GM12892 (cell line): ENCODE data around the gene COA1.
A peak's percentile ranks its signal among the peaks of the same experiment; 100 is the strongest.
"Not testable (repeated sequence)": the region's sequence is repeated elsewhere in the genome, so short reads cannot be mapped to it uniquely, and the experiment has no call there.

ENCODE experiments used
- DNase-seq: peaks from one replicate; pipeline ENCODE4 v3.0.0; 2011; ENCODE audit not compliant: insufficient read length
- FAIRE-seq: peaks from 2 replicates; lab custom pipeline; 2011; peaks lifted over from hg19 to GRCh38; lab: Jason Lieb, UNC
- POLR2A ChIP-seq: IDR thresholded peaks from 2 replicates; pipeline ENCODE4 v1.6.1; 2011; ENCODE audit warnings: low read depth, low read length, control low read depth
- POLR2AphosphoS5 ChIP-seq: IDR thresholded peaks from 2 replicates; pipeline ENCODE4 v1.6.1; 2011; ENCODE audit warnings: low read depth, low read length, control low read depth
- TAF1 ChIP-seq: IDR thresholded peaks from 2 replicates; pipeline ENCODE4 v1.6.1; 2011; ENCODE audit warnings: low read depth, mild to moderate bottlenecking, control low read depth, low read length, borderline replicate concordance

The COA1 gene

DNA sequence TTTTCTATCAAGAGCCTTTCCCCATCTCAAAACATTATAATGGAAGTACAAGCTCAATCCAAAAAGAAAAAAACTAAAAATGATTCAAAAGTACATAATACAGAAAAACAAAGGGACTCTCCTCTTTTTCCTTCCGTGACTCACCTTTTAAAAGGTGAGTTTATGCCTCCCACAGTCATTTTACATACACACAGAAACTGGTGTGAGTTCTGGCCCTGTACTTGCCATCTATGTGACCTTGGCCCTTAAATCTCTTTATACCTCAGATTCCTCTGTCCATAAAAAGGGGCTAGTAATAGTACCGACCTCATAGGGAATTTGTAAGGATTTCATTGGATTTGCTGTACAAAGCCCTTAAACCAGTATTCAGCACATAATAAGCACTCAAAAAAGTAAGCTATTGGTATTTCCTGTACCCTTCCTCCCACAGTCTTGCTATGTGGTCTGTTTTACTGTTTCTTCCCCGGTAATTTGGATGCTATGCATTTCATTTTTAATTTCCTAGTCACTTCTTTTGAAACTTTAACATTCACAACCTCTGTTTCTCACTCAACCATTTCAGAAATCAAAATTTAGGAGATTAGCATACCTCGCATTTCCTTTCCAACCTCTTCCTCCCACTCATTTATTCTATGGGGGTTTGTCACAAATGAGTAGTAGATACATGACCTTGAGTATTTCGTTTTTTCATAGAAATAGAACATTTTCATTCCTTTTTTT is 107.4 kb downstream of the COA1 start:
- no peak for FAIRE-seq
- no peak for TF ChIP-seq TAF1
- no peak; the same call in 1 of the 2 replicates for TF ChIP-seq POLR2AphosphoS5
- no peak for DNase-seq

DNA sequence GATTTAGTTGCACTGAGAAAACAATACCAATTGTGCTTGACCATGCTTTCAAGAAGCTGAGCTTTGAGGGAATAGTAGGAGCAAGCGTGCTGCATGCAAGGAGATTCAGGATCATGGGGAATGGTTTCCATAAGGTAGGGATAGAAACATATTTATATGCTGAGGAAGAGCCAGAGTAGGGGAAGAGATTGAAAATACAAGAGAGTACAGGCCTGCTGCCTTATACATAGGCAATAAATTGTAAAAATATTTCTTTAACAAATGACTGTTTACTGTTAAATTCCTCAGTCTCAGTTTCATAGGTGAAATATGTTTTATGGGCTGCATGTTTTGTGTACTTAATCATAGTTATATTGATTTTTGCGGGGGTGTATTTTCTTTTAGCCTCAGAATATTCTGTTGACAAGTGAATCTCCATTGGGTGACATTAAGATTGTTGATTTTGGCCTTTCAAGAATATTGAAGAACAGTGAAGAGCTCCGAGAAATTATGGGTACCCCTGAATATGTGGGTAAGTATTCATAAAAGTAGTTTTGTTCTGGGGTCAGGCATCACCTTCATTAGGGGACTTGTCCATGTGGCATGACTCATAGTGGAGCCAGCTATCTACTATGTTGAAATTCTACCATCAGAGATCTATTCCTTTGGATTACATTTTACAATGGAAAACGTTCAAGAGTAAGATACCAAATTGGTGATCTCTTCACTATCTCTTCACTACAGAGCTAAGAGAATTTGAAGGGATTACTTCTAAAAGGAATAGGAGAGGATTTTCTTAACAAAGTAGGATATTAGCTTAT is 109.9 kb downstream of the COA1 start:
- no peak for FAIRE-seq
- no peak; the same call in 1 of the 2 replicates for TF ChIP-seq POLR2A
- peak; percentile 27; the same call in 1 of the 2 replicates for TF ChIP-seq POLR2AphosphoS5
- TF ChIP-seq TAF1, result no peak
- DNase-seq, result no peak

- DNase-seq, result no peak
- TF ChIP-seq POLR2AphosphoS5 (peak; percentile 77), POLR2A (peak; percentile 61), TAF1 (no peak)
- FAIRE-seq, result no peak
These were observed 111.2 kb downstream of the COA1 start for GRCh38 chr7:43618073-43618472.

DNA sequence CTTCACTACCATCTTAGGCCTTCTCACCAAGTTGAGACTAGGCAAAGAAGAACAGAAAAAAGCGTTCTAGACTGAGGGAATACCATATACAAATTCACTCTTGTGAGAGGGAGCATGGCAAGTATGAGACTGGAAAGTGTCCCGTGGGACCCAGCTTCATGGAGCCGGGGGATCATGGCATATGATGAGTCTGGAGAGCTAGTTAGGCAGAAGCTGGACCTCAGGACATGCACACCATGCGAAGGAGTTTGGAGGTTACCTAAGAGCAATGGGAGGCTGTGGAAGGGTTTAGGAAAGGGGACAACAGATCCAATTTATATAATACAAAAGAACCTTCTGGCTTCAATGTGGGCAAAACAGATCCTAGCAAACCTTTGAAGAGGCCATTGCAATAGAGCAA is 112.3 kb downstream of the COA1 start:
- FAIRE-seq (no peak), DNase-seq (no peak)
- TF ChIP-seq TAF1, result no peak
- TF ChIP-seq POLR2A, result no peak; the same call in 1 of the 2 replicates
- TF ChIP-seq POLR2AphosphoS5, result no peak; the same call in 1 of the 2 replicates

DNA sequence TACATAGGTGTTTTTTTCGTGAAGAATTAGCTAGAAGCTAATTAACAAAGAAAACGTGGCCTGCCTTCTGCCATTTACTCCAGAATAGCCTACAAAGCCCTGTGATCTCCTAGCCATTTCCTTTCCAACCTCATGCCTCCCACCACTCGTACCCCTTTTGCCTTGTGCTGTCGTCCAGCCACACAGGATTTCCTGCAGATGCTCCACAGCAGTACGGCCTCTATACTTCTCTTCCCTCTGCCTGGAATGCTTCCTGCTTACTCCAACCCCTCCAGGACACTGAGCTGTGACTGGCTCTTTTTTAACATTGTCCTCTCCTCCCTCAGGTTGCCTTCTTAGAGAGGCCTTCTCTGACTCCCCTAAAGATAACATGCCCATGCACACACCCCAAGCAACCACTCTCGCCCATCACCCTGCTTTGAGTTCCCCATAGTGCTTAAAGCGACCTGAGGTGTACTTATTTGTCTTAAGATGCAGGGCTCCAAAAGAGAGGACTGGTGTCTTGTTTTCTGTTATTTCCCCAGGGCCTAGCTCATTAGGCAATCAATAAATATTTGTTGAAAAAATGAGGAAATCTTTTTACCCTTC is 113.7 kb downstream of the COA1 start:
- TF ChIP-seq POLR2A (peak; percentile 46; the same call in 1 of the 2 replicates), POLR2AphosphoS5 (peak; percentile 74), TAF1 (no peak)
- no peak for FAIRE-seq
- DNase-seq, result no peak

GRCh38 chr7:43612599-43613589 is 116.4 kb downstream of the COA1 start:
- FAIRE-seq (no peak), DNase-seq (no peak)
- TF ChIP-seq TAF1, result no peak
- no peak for TF ChIP-seq POLR2AphosphoS5
- TF ChIP-seq POLR2A, result no peak

DNA sequence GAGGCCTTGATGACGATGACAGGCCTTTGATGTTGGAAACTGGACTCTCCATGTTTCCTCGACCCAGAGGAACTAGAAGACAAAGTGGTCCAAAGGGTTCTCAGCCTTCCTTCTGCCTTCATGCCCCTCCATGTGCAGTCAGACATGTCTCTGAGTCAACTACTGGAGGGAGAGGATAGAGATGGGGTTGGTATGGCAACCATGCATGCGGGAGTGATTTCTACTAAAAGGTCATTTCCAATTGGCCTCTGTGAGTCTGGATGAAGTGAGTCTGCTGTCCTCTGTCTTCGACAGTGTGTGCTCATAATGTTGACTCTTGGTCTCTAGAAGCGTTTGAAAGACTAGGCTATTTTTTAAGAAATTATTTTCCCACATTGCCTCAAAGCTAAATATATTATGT is 117.2 kb downstream of the COA1 start:
- FAIRE-seq (peak; percentile 74), DNase-seq (no peak)
- TF ChIP-seq POLR2AphosphoS5 (peak; percentile 26; the same call in 1 of the 2 replicates), TAF1 (no peak)

DNA sequence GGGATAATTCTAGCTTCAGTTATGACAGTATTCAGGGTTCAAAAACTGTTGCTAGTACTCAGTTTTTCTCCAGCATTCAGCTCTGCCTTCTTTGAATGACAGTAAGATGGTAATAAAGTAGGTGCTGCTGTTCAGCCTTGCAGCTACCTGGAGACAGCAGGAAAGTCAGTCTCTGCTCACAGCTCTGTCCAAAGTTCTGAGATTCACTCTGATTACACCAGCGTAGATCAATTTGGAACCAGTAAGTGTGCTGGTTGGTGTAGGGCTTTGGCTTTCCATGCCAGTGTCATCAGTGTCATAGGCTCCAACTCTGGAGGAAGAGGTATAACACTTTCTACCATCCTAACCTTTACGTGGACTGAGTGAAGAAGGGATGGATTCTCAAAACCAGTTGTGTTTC is 120.2 kb downstream of the COA1 start:
- DNase-seq (no peak), FAIRE-seq (no peak)

DNA sequence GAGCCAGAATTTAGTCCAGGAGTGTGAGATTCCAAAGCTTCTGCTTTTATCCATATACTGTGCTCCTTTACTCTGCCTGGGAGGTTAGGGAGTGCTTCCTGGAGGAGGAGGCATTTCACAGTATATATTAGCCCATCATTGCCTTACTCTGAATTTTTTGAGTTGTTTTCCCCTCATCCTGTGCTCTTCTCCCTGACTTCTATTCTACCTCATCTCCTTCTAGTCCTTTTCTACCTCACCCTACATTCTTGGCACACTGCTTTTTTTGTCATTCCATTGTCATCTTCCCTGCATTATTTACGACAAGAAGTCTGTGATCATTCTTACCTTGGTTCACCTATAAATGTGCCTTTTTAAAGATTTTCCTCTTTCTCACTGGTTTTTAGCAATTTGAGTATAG is 125.1 kb downstream of the COA1 start:
- FAIRE-seq, result peak; percentile 58
- TF ChIP-seq TAF1, result no peak
- no peak for TF ChIP-seq POLR2A
- TF ChIP-seq POLR2AphosphoS5, result no peak
- DNase-seq, result no peak

More for the DNA sequence above, 120.2 kb downstream of the COA1 start:
- TF ChIP-seq POLR2AphosphoS5 (no peak), TAF1 (no peak), POLR2A (no peak)

DNA sequence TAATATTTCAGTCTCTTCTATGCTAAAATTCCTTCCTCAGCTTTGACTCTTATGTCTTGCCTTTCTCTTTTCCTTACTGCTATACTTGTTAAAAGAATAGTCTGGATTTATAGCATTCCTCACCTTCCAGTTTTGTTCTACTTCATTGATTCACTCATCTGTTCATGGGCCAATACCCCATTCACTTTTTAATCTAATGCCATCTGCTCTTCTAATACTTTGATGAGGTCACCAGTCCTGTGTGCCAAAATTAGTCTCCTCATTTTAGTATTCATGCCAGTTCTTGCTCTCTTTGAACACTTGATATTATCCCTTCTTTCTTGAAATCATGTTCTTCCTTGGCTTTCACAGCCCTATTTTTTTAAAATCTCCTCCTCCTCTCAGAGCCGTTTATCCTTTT is 127.1 kb downstream of the COA1 start:
- FAIRE-seq, result no peak
- TF ChIP-seq POLR2AphosphoS5, result no peak
- TF ChIP-seq TAF1, result no peak
- no peak for TF ChIP-seq POLR2A
- DNase-seq, result no peak

DNA sequence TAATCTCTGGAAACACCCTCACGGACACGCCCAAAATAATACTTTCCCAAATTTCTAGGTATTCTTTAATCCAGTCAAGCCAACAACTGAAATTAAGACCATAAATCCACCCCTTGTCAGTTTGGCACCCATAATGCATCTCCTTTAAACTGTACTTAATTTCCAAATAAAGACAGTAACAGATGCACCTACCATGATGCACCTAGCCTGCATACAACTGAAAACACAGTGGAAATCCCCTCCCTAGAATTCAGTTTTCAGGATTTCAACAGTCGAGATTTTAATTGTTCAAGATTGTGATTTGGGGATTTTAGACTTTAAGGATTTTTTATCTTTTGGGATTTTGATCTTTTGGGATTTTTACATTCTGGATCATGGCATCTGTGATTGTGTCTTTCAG is 129.3 kb downstream of the COA1 start:
- DNase-seq (no peak), FAIRE-seq (no peak)
- TF ChIP-seq POLR2A (no peak), POLR2AphosphoS5 (no peak), TAF1 (no peak)

DNA sequence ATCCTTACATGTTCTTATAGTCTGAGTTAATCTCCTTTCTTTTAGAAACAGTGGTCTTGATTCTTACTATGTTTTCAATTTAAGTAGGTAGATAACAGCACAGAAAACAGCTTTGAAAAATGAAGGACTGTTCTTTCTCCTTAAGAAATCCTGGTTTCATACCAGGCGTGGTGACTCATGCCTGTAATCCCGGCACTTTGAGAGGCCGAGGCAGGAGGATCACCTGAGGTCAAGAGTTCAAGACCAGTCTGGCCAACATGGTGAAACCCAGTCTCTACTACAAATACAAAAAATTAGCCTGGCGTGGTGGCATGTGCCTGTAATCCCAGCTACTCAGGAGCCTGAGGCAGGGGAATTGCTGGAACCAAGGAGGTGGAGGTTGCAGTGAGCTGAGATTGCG is 132.9 kb downstream of the COA1 start:
- DNase-seq, FAIRE-seq: not testable (repeated sequence)

- TF ChIP-seq POLR2A (no peak), TAF1 (no peak), POLR2AphosphoS5 (no peak)
- peak; percentile 50 for FAIRE-seq
These were observed 135.3 kb downstream of the COA1 start for GRCh38 chr7:43594020-43594419.

More at GRCh38 chr7:43594020-43594419, 135.3 kb downstream of the COA1 start:
- no peak for DNase-seq
